Measurements from ENCODE around the gene CALN1. TPM values are rescaled to one million over a fixed set of nuclear protein-coding genes. Genes with fewer than 3 reads are reported as not detected.

Gene CALN1
- total and polyA plus RNA-seq, 9 of the 15 experiments (the other 6 are each of a cell fraction or from before 2014, with no cell fraction given): 1.4 to 7.5 (median 3.3) TPM

- Histone ChIP-seq H4K20me1 (replicated peaks; ENCODE audit: control insufficient read depth, insufficient read depth, low read length) (no peaks in the 10 kb centered on the region), H3K9me3 (replicated peaks; ENCODE audit: control insufficient read depth, insufficient read depth, low read depth, low read length) (no peaks in the 10 kb centered on the region), H3K9ac (ENCODE audit: insufficient read depth in 1 of 2, low read depth in 2 of 2, low read length in 2 of 2) (no peak overlapping the region), H3K36me3 (ENCODE audit: control insufficient read depth, insufficient read depth, low read length) (no peaks in the 10 kb centered on the region), H3K4me1 (replicated peaks in 1 of 2; ENCODE audit: control insufficient read depth in 2 of 2, insufficient read depth in 2 of 2, low read length in 2 of 2) (no peaks in the 10 kb centered on the region), H3K27me3 (ENCODE audit: control insufficient read depth in 2 of 2, insufficient read depth in 2 of 2, low read length in 2 of 2) (peaks cover 2 to 12% of the 10 kb centered on the region in 2 experiments; a peak in 2 of 5 replicates), H3K4me3 (no peak overlapping the region), H3K4me2 (ENCODE audit: insufficient read depth, low read length) (no peak overlapping the region), H3K79me2 (ENCODE audit: control insufficient read depth, insufficient read depth, low read length) (no peaks in the 10 kb centered on the region), H3K27ac (ENCODE audit: extremely low read depth, low read depth, low read length) (no peak overlapping the region), H3K9me1 (ENCODE audit: control insufficient read depth, insufficient read depth, low read length) (no peaks in the 10 kb centered on the region), H2AFZ (ENCODE audit: low read depth, low read length) (no peak overlapping the region)
- intact Hi-C loops (cut with micrococcal nuclease): no loop called here
- ChIA-PET CTCF (ENCODE audit: low intra/inter-chr PET ratio) (no interaction called here), POLR2A (no interaction called here)
- FAIRE-seq (no peak), DNase-seq (ENCODE audit: extremely low read depth in 1 of 4, low spot score in 3 of 4) (no peak), ATAC-seq (no peak)
- in situ Hi-C loops (cut with MboI): no loop called here
- 5% methylated on average over 4 of the region's 4 CpGs for WGBS (ENCODE audit: insufficient coverage, low coverage, missing lambda C conversion rate)
- BruUV-seq (replicated peaks): no TSS peak
- no peak for TF ChIP-seq RBM22 (IDR thresholded peaks at IDR 0.05; ENCODE audit: low read depth, low read length, poor library complexity, severe bottlenecking)
- no peak for TF ChIP-seq FOXP1 (CRISPR knock-in tag; IDR thresholded peaks at IDR 0.05)
- no peak for TF ChIP-seq THAP12 (CRISPR knock-in tag; IDR thresholded peaks at IDR 0.05)
- TF ChIP-seq CSDE1 (IDR thresholded peaks at IDR 0.05): no peak
- no peak for TF ChIP-seq ID3 (CRISPR knock-in tag; IDR thresholded peaks at IDR 0.05)
- TF ChIP-seq ID3 (tag; IDR thresholded peaks at IDR 0.05): no peak
- TF ChIP-seq E2F3 (CRISPR knock-in tag; IDR thresholded peaks at IDR 0.05): no peak
- TF ChIP-seq HINFP (tag; conservative IDR thresholded peaks at IDR 0.05; ENCODE audit: low read depth): no peak
- TF ChIP-seq ZNF121 (CRISPR knock-in tag; conservative IDR thresholded peaks at IDR 0.05): no peak
- no peak for TF ChIP-seq SRSF1 (IDR thresholded peaks at IDR 0.05; ENCODE audit: low read depth, low read length)
- TF ChIP-seq ZKSCAN1 (IDR thresholded peaks at IDR 0.05; ENCODE audit: low read depth, low read length): no peak
- no peak for TF ChIP-seq EZH2 (IDR thresholded peaks at IDR 0.05; ENCODE audit: borderline replicate concordance, low read depth, low read length)
- TF ChIP-seq SMAD4 (CRISPR knock-in tag; conservative IDR thresholded peaks at IDR 0.05): no peak
- TF ChIP-seq GABPA (tag; conservative IDR thresholded peaks at IDR 0.05; ENCODE audit: low read depth): no peak
- TF ChIP-seq NFXL1 (CRISPR knock-in tag; IDR thresholded peaks at IDR 0.05): no peak
- TF ChIP-seq CC2D1A (IDR thresholded peaks at IDR 0.05): no peak
- no peak for TF ChIP-seq RBM15 (IDR thresholded peaks at IDR 0.05; ENCODE audit: insufficient read depth, low read length)
- TF ChIP-seq FOXK2 (conservative IDR thresholded peaks at IDR 0.05 in 1 of 2, IDR thresholded peaks at IDR 0.05 in 1 of 2; ENCODE audit: low read depth in 2 of 2): no peak
Measured at GRCh38 chr7:72230281-72230680, 181.9 kb downstream of the CALN1 start.
